ENCODE measurements around the gene CHRM2. TPM values are rescaled to one million over a fixed set of nuclear protein-coding genes. Genes with fewer than 3 reads are reported as not detected.

CHRM2 gene
- total and polyA plus RNA-seq, 2 of the 8 experiments (the other 6 are each of a cell fraction or from before 2014, with no cell fraction given), result 0.17 to 0.32 TPM

- POLR2A ChIA-PET (ENCODE audit: partially characterized antibody), result no interaction called here
- Histone ChIP-seq H3K9me3 (ENCODE audit: insufficient read depth in 2 of 2, low read depth in 1 of 2, low read length in 1 of 2) (no peaks in the 10 kb centered on the region), H3K4ac (replicated peaks; ENCODE audit: insufficient read length, low read depth, low read length) (no peak overlapping the region), H3K27me3 (replicated peaks in 1 of 4; ENCODE audit: control insufficient read depth in 3 of 4, extremely low read depth in 1 of 4, insufficient read depth in 3 of 4, low read length in 3 of 4) (no peaks in the 10 kb centered on the region), H4K20me1 (replicated peaks in 1 of 2; ENCODE audit: control insufficient read depth in 1 of 2, insufficient read depth in 2 of 2, low read length in 2 of 2) (no peaks in the 10 kb centered on the region), H3K14ac (ENCODE audit: insufficient read length) (no peak overlapping the region), H3K4me2 (ENCODE audit: insufficient read depth in 1 of 2, low read depth in 2 of 2, low read length in 2 of 2) (no peak overlapping the region), H2BK20ac (ENCODE audit: low read length) (no peak overlapping the region), H4K8ac (ENCODE audit: extremely low read depth, insufficient read depth, low read length) (no peak overlapping the region), H3K36me3 (ENCODE audit: control insufficient read depth in 2 of 4, insufficient read depth in 4 of 4, low read length in 3 of 4) (no peaks in the 10 kb centered on the region), H3K27ac (ENCODE audit: low read depth, low read length) (no peak overlapping the region), H3K79me2 (ENCODE audit: control insufficient read depth in 1 of 2, insufficient read depth in 2 of 2, low read length in 2 of 2) (no peaks in the 10 kb centered on the region), H4K91ac (replicated peaks; ENCODE audit: insufficient read length, low read length) (no peak overlapping the region), H3K4me1 (replicated peaks in 1 of 4; ENCODE audit: control insufficient read depth in 3 of 4, insufficient read depth in 4 of 4, low read length in 3 of 4) (no peaks in the 10 kb centered on the region; a peak in 2 of 7 replicates), H3K4me3 (ENCODE audit: extremely low read depth in 1 of 4, insufficient read depth in 2 of 4, low read depth in 3 of 4, low read length in 4 of 4) (no peak overlapping the region), H3K18ac (ENCODE audit: extremely low read depth, low read length) (no peak overlapping the region), H3K79me1 (ENCODE audit: low read depth, low read length) (no peaks in the 10 kb centered on the region), H3K23me2 (ENCODE audit: low read depth, low read length) (no peaks in the 10 kb centered on the region), H4K5ac (ENCODE audit: insufficient read length, low read depth, low read length) (no peak overlapping the region), H3K56ac (replicated peaks; ENCODE audit: insufficient read length, low read depth, low read length) (no peak overlapping the region), H2BK5ac (ENCODE audit: low read depth, low read length) (no peak overlapping the region), H3K9ac (replicated peaks in 1 of 4; ENCODE audit: extremely low read depth in 1 of 4, low read depth in 3 of 4, low read length in 3 of 4) (no peak overlapping the region), H2BK15ac (ENCODE audit: low read length) (no peak overlapping the region), H3K23ac (ENCODE audit: insufficient read length) (no peak overlapping the region), H2BK12ac (ENCODE audit: low read depth, low read length) (no peak overlapping the region), H2BK120ac (replicated peaks; ENCODE audit: low read depth, low read length) (no peak overlapping the region), H2AFZ (ENCODE audit: low read length) (no peak overlapping the region), H2AK5ac (ENCODE audit: low read depth, low read length) (no peak overlapping the region)
- CTCF ChIA-PET (ENCODE audit: partially characterized antibody), result interaction anchor here (0.6 to 1.6 kb wide), 3 partner anchors 9 to 38 kb away, joined by 4 to 6 read pairs (median 4); no protein-coding TSS in a partner anchor
- WGBS, 2 experiments (ENCODE audit: extremely low coverage in 1 of 2, insufficient coverage in 1 of 2, insufficient read length in 1 of 2, insufficient replicate concordance in 2 of 2, low coverage in 1 of 2, low lambda C conversion rate in 2 of 2, missing lambda C conversion rate in 1 of 2), result 92% methylated on average over 1 of the region's 1 CpG; no CpG with 5 or more reads in 1 of the 2 experiments
- FAIRE-seq (no peak), DNase-seq (ENCODE audit: low read depth in 1 of 2, low spot score in 2 of 2) (no peak)
- TF ChIP-seq SP4 (IDR thresholded peaks at IDR 0.05; ENCODE audit: low read length), result no peak
- TF ChIP-seq TEAD4 (IDR thresholded peaks at IDR 0.05; ENCODE audit: low read depth, low read length), result no peak
- TF ChIP-seq, protein P1, sequence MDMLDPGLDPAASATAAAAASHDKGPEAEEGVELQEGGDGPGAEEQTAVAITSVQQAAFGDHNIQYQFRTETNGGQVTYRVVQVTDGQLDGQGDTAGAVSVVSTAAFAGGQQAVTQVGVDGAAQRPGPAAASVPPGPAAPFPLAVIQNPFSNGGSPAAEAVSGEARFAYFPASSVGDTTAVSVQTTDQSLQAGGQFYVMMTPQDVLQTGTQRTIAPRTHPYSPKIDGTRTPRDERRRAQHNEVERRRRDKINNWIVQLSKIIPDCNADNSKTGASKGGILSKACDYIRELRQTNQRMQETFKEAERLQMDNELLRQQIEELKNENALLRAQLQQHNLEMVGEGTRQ (IDR thresholded peaks at IDR 0.05; ENCODE audit: low read length), result no peak
- no peak for TF ChIP-seq RNF2 (IDR thresholded peaks at IDR 0.05; ENCODE audit: borderline replicate concordance, low read depth, low read length, missing control alignments, poor library complexity, severe bottlenecking)
- no peak for TF ChIP-seq SIX5 (IDR thresholded peaks at IDR 0.05; ENCODE audit: low read depth, low read length)
- TF ChIP-seq PHF8 (conservative IDR thresholded peaks at IDR 0.05; ENCODE audit: low read depth, low read length), result no peak
- TF ChIP-seq SAP30 (IDR thresholded peaks at IDR 0.05; ENCODE audit: insufficient read depth, insufficient replicate concordance, low read length), result no peak
- TF ChIP-seq FOSL1 (IDR thresholded peaks at IDR 0.05; ENCODE audit: insufficient read depth, low read depth, low read length), result no peak
- TF ChIP-seq GABPA (IDR thresholded peaks at IDR 0.05; ENCODE audit: borderline replicate concordance, insufficient read depth, low read length), result no peak
- TF ChIP-seq EGR1 (IDR thresholded peaks at IDR 0.05; ENCODE audit: borderline replicate concordance, low read depth, low read length), result no peak
- no peak for TF ChIP-seq POLR2A (IDR thresholded peaks at IDR 0.05; ENCODE audit: control extremely low read depth in 1 of 2, low read depth in 2 of 2, low read length in 2 of 2)
- no peak for TF ChIP-seq SP2 (IDR thresholded peaks at IDR 0.05; ENCODE audit: low read length)
- no peak for TF ChIP-seq SIN3A (conservative IDR thresholded peaks at IDR 0.05 in 1 of 2, IDR thresholded peaks at IDR 0.05 in 1 of 2; ENCODE audit: low read depth in 1 of 2, low read length in 2 of 2)
- TF ChIP-seq TBP (IDR thresholded peaks at IDR 0.05; ENCODE audit: low read depth, low read length), result no peak
Measured at GRCh38 chr7:136891850-136892249, 23.4 kb downstream of the CHRM2 start.

Measured in H1 (cell line).